IMR-90 (cell line): ENCODE data around the gene SLC25A15. TPM values are rescaled to one million over a fixed set of nuclear protein-coding genes. Genes with fewer than 3 reads are reported as not detected.
"Not testable (repeated sequence)": the region's sequence is repeated elsewhere in the genome, so short reads cannot be mapped to it uniquely, and the experiment has no call there.

ENCODE experiments used
- ATAC-seq: fragments of 200-7000 bp; cut with Tn5 transposase; 2 replicates; pipeline ENCODE4 v1.9.1; 2020; ENCODE audit warnings: low read depth, mild to moderate bottlenecking, moderate library complexity
- BruUV-seq: library from RNA; stranded (reverse); fragments of 400-500 nt; replicated peaks from 2 replicates; lab custom pipeline; 2021; lab: Mats Ljungman, UMichigan
- CTCF ChIA-PET: fragments of 300-600 bp; formaldehyde crosslinking; extraction: SDS; loops from one replicate; lab custom pipeline; 2021; ENCODE audit warnings: antibody characterized with exemption; lab: Yijun Ruan, JAX
- POLR2A ChIA-PET: fragments of 300-600 bp; sonication (Branson Sonifier 250); formaldehyde crosslinking; loops from one replicate; lab custom pipeline; 2022; ENCODE audit warnings: antibody characterized with exemption; ENCODE audit not compliant: unreplicated experiment; lab: Charles Lee
- DNase-seq: peaks from one replicate; pipeline ENCODE4 v3.0.0; 2013
- H2AFZ ChIP-seq: replicated peaks from 2 replicates; pipeline ENCODE3; 2013; ENCODE audit warnings: low read length, mild to moderate bottlenecking; ENCODE audit not compliant: poor library complexity
- H2AK5ac ChIP-seq: 2 replicates; pipeline ENCODE4 v1.6.1; 2013; ENCODE audit warnings: low read depth, low read length, inconsistent platforms
- H2AK9ac ChIP-seq: replicated peaks from 2 replicates; pipeline ENCODE3; 2013; ENCODE audit warnings: mild to moderate bottlenecking, low read depth, low read length, moderate library complexity; ENCODE audit not compliant: poor library complexity
- H2BK120ac ChIP-seq: 2 replicates; pipeline ENCODE4 v1.6.1; 2013; ENCODE audit warnings: low read depth, low read length, inconsistent platforms
- H2BK15ac ChIP-seq: 3 replicates; pipeline ENCODE4 v1.6.1; 2013; ENCODE audit warnings: low read depth, low read length, inconsistent platforms
- H2BK20ac ChIP-seq: 2 replicates; pipeline ENCODE4 v1.6.1; 2013; ENCODE audit warnings: low read depth, mild to moderate bottlenecking, inconsistent platforms, low read length, moderate library complexity
- H2BK5ac ChIP-seq: 2 replicates; pipeline ENCODE4 v1.6.1; 2013; ENCODE audit warnings: mild to moderate bottlenecking, low read depth, low read length, inconsistent platforms; ENCODE audit not compliant: poor library complexity, severe bottlenecking
- H3K14ac ChIP-seq: replicated peaks from 2 replicates; pipeline ENCODE4 v1.6.1; 2013; ENCODE audit warnings: low read depth, low read length, inconsistent platforms
- H3K18ac ChIP-seq: 2 replicates; pipeline ENCODE4 v1.6.1; 2013; ENCODE audit warnings: low read depth, low read length, control low read depth
- H3K23ac ChIP-seq: 2 replicates; pipeline ENCODE4 v1.6.1; 2013; ENCODE audit warnings: low read depth, low read length, inconsistent platforms
- H3K27ac ChIP-seq: 2 replicates; pipeline ENCODE4 v1.5.1; 2013; ENCODE audit warnings: mild to moderate bottlenecking, control low read depth, low read length; ENCODE audit not compliant: insufficient read depth
- H3K27me3 ChIP-seq: 2 replicates; pipeline ENCODE4 v1.6.1; 2013; ENCODE audit warnings: low read length; ENCODE audit not compliant: control insufficient read depth, insufficient read depth
- H3K36me3 ChIP-seq: 2 replicates; pipeline ENCODE4 v1.6.1; 2013; ENCODE audit warnings: low read length, mixed read lengths; ENCODE audit not compliant: control insufficient read depth, insufficient read depth
- H3K4ac ChIP-seq: 2 replicates; pipeline ENCODE4 v1.6.1; 2013; ENCODE audit warnings: low read depth, low read length, inconsistent platforms
- H3K4me1 ChIP-seq: 2 replicates; pipeline ENCODE4 v1.6.1; 2013; ENCODE audit warnings: low read length, mixed read lengths; ENCODE audit not compliant: control insufficient read depth, insufficient read depth
- H3K4me2 ChIP-seq: 2 replicates; pipeline ENCODE4 v1.6.1; 2013; ENCODE audit warnings: low read depth, mild to moderate bottlenecking, control low read depth, low read length, moderate library complexity
- H3K4me3 ChIP-seq: 2 replicates; pipeline ENCODE4 v1.5.1; 2013; ENCODE audit warnings: low read depth, mild to moderate bottlenecking, control low read depth, low read length, moderate library complexity; ENCODE audit not compliant: insufficient read depth
- H3K56ac ChIP-seq: 2 replicates; pipeline ENCODE4 v1.6.1; 2013; ENCODE audit warnings: low read length, inconsistent platforms; ENCODE audit not compliant: insufficient read depth; ENCODE audit errors: extremely low read depth
- H3K79me1 ChIP-seq, 2 experiments: 2 replicates each; pipeline ENCODE4 v1.6.1; 2013; ENCODE audit warnings: low read length in 2 of 2, inconsistent platforms in 1 of 2, low read depth in 1 of 2
- H3K9ac ChIP-seq: 2 replicates; pipeline ENCODE4 v1.6.1; 2013; ENCODE audit warnings: low read depth, low read length, control low read depth
- H3K9me1 ChIP-seq: 2 replicates; pipeline ENCODE4 v1.6.1; 2013; ENCODE audit warnings: low read length, inconsistent platforms; ENCODE audit not compliant: insufficient read depth
- H3K9me3 ChIP-seq: 2 replicates; pipeline ENCODE4 v1.6.1; 2013; ENCODE audit warnings: low read length; ENCODE audit not compliant: control insufficient read depth, insufficient read depth
- H4K20me1 ChIP-seq: 2 replicates; pipeline ENCODE4 v1.6.1; 2013; ENCODE audit warnings: low read length, inconsistent platforms; ENCODE audit not compliant: insufficient read depth
- H4K5ac ChIP-seq: 2 replicates; pipeline ENCODE4 v1.6.1; 2013; ENCODE audit warnings: mild to moderate bottlenecking, low read depth, low read length, control low read depth
- H4K8ac ChIP-seq, 2 experiments: 2 replicates each; pipeline ENCODE4 v1.6.1; 2013; ENCODE audit warnings: low read depth in 2 of 2, low read length in 2 of 2, control low read depth in 1 of 2, inconsistent platforms in 1 of 2
- H4K91ac ChIP-seq: 2 replicates; pipeline ENCODE4 v1.6.1; 2013; ENCODE audit warnings: low read depth, low read length, inconsistent platforms; ENCODE audit not compliant: insufficient read depth
- MAZ ChIP-seq: IDR thresholded peaks from 2 replicates; pipeline ENCODE4 v1.6.1; 2012; ENCODE audit warnings: low read depth, mild to moderate bottlenecking, low read length, improper control_type of control experiment, moderate library complexity, borderline replicate concordance
- NFE2L2 ChIP-seq: fragments of 150-350 bp; IDR thresholded peaks from 2 replicates; pipeline ENCODE4 v1.6.1; 2016; ENCODE audit warnings: low read depth, mild to moderate bottlenecking, low read length
- WGBS, 2 experiments: methylation state at CpG; one replicate each; pipeline versions ENCODE4 v1.1.5 to v1.1.7; 2013; ENCODE audit warnings: missing lambda C conversion rate in 2 of 2; ENCODE audit not compliant: insufficient read length in 1 of 2; ENCODE audit errors: extremely low coverage in 2 of 2; 5-methylcytosine and 5-hydroxymethylcytosine counted together
- dilution Hi-C: fragments of 300-500 bp; cut with HindIII; formaldehyde crosslinking; loops from one replicate; pipeline ENCODE4 v1.14.3; 2018; ENCODE audit warnings: low sequenced_read_pairs; ENCODE audit not compliant: unreplicated experiment
- in situ Hi-C: fragments of 300-500 bp; cut with MboI; formaldehyde crosslinking; loops from 3 replicates; pipeline ENCODE4 v1.14.3; 2019; ENCODE audit warnings: low sequenced_read_pairs, inconsistent platforms, mixed read lengths
- intact Hi-C: fragments of 100-400 bp; cut with micrococcal nuclease; formaldehyde crosslinking; loops from 2 replicates; pipeline ENCODE4 v1.10.0; 2022
- polyA plus RNA-seq, 3 experiments: library from polyadenylated mRNA; depleted of rRNA; stranded (reverse); fragments of >200 nt; gene quantifications; 2 replicates each; pipeline ENCODE4 v1.2.3, GENCODE V29; 2012; ENCODE audit warnings: low replicate concordance in 1 of 3
- total RNA-seq: library from RNA; depleted of rRNA; stranded (reverse); fragments of >200 nt; gene quantifications from 2 replicates; pipeline ENCODE4 v1.2.3, GENCODE V29; 2012

The SLC25A15 gene
- total and polyA plus RNA-seq, 2 of the 4 experiments (the other 2 are of a cell fraction), result 5.4 to 13.3 TPM

DNA sequence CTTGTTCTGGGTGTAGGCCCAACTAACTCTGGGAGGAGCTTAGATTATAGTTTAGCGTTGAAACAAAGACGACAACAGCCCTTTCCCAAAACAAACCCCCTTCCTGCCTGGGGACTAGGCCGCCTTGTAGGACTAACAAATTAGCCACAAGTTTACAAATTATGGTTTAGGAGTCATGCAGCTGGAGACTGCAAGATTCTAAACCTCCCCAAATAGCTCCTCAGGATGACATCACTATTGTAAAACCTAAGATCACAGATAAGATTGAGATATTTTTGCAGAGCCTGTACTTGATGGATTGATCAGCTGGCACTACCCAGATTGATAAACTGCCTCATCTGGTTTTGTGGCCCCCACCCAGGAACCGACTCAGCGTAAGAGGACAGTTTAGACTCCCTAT, 2.3 kb upstream of the SLC25A15 start (continued):
- peak; percentile 42; the same call in 1 of the 2 replicates for TF ChIP-seq MAZ
- TF ChIP-seq NFE2L2, result no peak

DNA sequence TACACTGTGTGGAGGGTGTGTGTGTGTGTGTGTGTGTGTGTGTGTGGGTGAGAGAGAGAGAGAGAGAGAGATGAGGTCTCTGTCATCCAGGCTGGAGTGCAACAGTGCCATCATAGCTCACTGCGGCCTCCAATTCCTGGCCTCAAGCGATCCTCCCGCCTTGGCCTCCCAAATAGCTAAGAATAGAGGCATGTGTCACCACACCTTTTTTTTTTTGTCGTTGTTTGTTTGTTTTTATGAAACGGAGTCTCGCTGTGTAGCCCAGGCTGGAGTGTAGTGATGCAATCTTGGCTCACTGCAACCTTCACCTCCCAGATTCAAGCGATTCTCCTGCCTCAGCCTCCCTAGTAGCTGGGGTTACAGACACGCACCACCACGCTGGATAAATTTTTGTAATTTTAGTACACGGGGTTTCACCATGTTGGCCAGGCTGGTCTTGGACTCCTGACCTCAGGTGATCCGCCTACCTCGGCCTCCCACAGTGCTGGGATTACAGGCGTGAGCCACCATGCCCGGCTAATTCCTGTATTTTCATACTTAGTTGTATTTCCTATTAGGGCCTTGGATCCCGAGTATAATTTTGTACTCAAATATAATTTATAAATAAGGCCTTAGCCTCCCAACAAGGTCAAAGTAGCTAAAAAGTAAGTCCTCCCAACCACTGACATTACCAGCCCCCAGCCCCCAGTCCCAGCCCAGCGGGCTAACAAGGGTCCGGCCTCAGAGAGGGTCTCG, 704 bp upstream of the SLC25A15 start:
- intact Hi-C loops (loop anchor here (2.0 to 10.0 kb wide), 2 partner anchors 272 to 436 kb away; partner anchors contain the start of gene WBP4), in situ Hi-C loops (loop anchor here (10.0 kb wide), 1 partner anchor 266 kb away; no protein-coding TSS in a partner anchor)
- H2AFZ ChIP-seq, result peak overlapping the region; percentile 99
- H2AK5ac ChIP-seq, result peak overlapping the region; percentile 62
- peak overlapping the region; percentile 74; the same call in 1 of the 3 replicates for H2BK15ac ChIP-seq
- H4K91ac ChIP-seq, result peak overlapping the region; percentile 80; the same call in 1 of the 2 replicates
- ATAC-seq, H3K9me3 ChIP-seq, H3K4me1 ChIP-seq, H3K9me1 ChIP-seq, H3K36me3 ChIP-seq, H3K27me3 ChIP-seq, BruUV-seq, dilution Hi-C loops, H4K20me1 ChIP-seq, DNase-seq: not testable (repeated sequence)
- ChIA-PET CTCF (interaction anchor here (0.6 to 1.9 kb wide), 6 partner anchors 10 to 198 kb away, joined by 3 to 9 read pairs (median 4); no protein-coding TSS in a partner anchor), POLR2A (interaction anchor here (1.0 kb wide), 1 partner anchor 8 kb away, joined by 3 read pairs; no protein-coding TSS in a partner anchor)
- peak overlapping the region; percentile 78 for H3K4me3 ChIP-seq
- H3K4ac ChIP-seq, result peak overlapping the region; percentile 94
- H4K8ac ChIP-seq, result peak overlapping the region; percentile 93 to 96
- WGBS, 2 experiments, result 60% methylated on average over 3 of the region's 18 CpGs; no CpG with 5 or more reads in 1 of the 2 experiments
- H2BK5ac ChIP-seq, result peak overlapping the region; percentile 84
- H2AK9ac ChIP-seq, result peak overlapping the region; percentile 92
- peak overlapping the region; percentile 92 for H2BK120ac ChIP-seq
- peak overlapping the region; percentile 89; the same call in 1 of the 2 replicates for H3K23ac ChIP-seq
- H3K14ac ChIP-seq, result peak overlapping the region; percentile 93
- H4K5ac ChIP-seq, result peak overlapping the region; percentile 90
- peaks cover 12 to 22% of the 10 kb centered on the region in 2 experiments; a peak in 3 of 4 replicates for H3K79me1 ChIP-seq
- peak overlapping the region; percentile 92 for H3K4me2 ChIP-seq
- H3K56ac ChIP-seq, result peak overlapping the region; percentile 92; the same call in 1 of the 2 replicates
- H3K9ac ChIP-seq, result peak overlapping the region; percentile 95
- peak overlapping the region; percentile 64; the same call in 1 of the 2 replicates for H2BK20ac ChIP-seq
- peak overlapping the region; percentile 85 for H3K18ac ChIP-seq
- H3K27ac ChIP-seq, result peak overlapping the region; percentile 97
